Activated CD8-positive, alpha-beta memory T cell treated with anti-CD3 and anti-CD28 coated beads, Interleukin-2, amount 50 U/mL, for 48 hours (primary cell): ENCODE data around the gene PAQR7.

ENCODE experiments used
- DNase-seq: peaks from one replicate; pipeline ENCODE4 v3.0.0-alpha.2; 2020

PAQR7 gene

DNA sequence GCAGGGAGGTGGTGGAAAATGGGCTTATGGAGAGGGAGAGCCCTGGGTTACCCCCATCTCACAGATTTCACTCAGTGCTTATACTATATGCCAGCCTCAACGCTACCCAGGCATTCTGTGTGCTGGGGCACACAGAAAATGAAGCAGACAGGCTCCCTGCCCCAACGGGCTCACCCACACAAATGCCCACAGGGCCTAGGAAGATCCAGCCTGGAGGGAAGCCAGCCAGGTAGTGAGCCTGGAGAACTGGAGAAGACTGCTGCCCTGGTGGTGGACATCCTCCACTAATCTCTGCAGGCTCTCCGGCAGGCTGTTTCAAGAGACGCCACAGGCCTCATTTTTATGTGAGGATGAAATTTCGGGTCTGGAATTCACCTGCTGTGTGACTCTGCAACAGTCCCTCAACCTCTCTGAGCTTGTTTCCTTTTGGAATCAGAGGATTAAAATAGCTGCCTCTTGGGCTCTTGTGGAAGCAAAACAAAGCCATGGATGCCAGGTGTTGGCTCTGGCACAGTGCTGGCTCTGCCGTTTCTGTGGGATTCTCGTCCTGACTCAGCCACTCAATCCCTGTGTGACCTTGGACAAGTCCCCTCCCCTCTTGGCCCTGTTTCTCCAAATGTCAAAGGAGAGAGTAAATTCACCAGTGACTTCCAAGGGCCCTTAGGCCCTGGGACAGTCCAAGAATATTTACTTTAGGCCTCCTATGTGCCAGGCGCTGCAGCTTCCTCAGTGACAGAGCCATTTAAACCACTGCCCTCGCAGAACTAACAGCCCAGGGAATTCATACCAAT, 3.6 kb downstream of the PAQR7 start:
- DNase-seq, result no peak

DNA sequence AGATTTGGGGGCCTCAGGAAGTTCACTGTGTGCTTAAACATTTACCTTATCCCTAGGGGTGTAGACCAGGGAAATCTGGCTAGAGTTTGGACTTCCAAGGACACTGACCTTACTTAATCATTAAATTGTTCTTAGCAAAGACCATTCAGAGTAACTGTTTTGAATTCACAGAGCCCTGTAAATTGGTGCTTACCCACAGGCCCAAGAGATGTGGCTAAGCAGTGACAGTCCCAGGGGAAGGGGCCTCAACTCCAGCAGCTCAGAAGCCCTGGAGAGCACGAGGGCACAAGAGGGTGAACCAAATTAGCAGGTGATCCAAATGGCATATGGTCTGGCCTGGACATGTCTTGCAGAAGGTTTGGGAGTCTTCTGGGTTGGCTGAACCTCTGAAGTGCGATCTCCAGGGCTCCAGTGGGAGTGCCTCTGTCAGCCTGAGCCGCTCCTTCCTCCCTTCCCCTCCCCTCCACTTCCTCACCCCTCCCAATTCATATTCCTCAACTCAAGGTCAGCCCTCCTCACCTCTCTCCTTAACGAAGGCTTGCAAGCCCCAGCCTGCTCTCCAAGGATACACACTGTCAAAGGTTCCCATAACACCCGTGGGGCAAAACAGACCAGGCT, 4.3 kb downstream of the PAQR7 start:
- DNase-seq, result no peak

DNA sequence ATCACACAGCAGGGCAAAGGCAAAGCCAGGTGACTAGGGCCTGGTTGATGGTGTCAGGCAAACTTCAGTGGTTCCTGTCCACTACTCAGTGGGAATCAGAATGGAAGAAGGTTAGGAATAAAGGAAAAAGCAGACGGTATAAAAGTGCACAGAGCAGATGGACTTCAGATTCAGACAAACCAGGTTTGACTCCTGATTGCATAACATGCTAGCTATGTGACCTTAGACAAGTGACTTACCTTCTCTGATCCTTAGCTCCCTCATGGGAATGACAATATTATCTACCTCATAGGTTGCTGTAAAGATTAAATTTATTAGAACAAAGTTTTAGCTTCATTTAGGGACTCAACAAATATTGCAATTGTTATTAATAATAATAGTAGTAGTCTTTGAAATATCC, 4.9 kb downstream of the PAQR7 start:
- DNase-seq, result no peak

DNA sequence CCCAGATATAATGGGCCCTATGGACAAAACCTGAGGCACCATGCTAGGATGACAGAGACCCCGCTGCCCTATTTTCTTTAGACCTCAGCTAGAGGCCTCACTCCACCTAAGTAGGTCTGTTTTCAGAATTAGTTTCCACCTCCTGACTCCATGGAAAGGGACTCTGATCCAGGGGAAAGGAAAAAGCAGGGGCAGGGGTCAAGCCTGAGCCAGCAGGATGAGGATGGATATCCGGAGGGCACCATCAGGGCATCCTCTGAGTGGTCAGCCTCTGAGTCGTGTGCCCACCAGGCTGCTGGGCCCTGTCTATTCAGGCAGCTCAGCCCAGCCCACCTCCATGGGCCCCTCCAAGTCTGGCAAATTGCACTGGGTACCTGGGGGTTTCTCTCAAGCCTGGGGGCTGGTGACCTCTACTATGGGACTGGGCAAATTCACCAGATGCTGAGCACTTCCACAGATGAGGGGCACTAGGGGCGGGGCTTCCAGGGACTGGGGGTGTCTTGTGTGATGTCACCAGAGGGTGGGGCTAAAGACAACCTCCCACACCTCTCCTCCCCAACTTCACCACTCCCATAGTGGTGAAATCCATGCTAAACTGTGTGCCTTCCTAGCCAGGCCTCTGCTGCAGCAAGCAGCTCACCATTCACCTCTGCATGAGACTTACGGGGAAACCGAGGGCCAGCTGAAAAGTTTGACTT, 5.5 kb downstream of the PAQR7 start:
- DNase-seq, result no peak

GRCh38 chr1:25867210-25867991, 8.1 kb downstream of the PAQR7 start:
- DNase-seq, result no peak

- DNase-seq, result no peak
These were observed 9.2 kb downstream of the PAQR7 start for GRCh38 chr1:25866288-25866687.

GRCh38 chr1:25864434-25864833, 11.1 kb downstream of the PAQR7 start:
- DNase-seq, result no peak

DNA sequence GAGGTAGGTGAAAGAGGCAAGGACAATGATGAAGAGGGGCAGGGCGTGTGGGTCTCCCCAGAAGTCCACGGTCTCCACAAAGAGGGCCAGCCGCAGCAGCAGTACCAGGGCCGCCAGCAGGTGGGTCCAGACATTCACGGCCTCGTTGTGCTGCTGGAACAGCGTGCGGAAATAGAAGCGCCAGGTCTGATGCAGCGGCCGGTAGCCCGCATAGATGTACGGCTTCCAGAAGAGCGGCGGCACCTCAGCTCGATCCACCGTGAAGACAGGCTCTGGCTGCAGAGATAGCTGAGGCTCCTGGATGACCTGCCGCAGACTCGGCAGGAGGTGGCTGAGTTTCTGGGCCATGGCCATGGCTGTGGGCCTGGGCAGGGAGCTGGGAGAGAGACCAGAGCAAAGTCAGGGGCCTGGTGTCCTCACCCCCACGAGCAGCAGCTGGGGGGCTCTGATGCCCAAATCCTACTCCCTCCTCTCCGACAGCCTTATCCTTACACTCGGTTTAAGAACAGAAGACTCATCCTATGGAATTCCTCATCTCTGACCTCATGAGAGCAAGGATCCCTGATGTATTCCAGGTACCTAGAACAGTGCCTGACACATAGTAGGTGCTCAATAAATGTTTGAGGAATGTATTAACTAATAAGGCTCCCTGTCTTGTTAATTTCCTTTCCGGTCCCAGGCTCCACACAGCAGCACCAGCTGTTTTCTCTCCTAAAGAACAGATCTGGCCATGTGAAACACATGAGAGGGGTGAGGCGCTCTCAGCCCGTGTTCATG, 11.8 kb downstream of the PAQR7 start:
- DNase-seq, result peak; percentile 32

DNA sequence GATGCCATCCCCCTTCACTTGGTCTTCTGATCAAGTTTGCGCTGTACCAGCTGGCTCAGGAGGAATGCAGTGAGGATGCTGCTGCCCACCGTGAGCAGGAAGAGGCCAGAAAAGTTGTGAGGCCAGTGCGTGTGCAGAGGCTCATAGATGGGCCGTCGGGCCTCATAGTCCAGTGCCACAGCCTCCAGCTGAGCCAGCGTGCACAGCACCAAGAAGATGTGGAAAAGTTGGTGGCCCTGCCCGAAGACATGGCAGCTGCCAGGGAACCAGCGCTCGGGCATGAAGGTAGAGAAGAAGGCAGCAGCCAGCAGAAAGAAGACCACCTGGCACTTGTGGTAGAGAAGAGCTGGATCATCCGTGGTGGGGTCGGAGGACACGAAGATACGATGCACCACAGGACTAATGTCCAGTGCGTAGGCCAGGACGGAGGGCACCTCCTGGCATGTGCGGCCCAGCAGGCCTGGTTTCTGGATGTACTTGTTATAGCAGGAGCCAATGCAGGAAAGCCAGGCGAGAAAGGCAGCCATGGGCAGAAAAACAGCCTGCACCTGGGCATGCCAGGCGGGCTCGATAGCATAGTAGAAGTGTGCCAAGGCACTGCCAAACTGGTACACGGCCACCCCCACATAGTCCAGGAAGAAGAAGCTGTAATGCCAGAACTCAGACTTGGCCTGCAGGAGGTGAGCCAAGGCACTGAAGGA, 12.6 kb downstream of the PAQR7 start:
- peak; percentile 30 for DNase-seq

DNA sequence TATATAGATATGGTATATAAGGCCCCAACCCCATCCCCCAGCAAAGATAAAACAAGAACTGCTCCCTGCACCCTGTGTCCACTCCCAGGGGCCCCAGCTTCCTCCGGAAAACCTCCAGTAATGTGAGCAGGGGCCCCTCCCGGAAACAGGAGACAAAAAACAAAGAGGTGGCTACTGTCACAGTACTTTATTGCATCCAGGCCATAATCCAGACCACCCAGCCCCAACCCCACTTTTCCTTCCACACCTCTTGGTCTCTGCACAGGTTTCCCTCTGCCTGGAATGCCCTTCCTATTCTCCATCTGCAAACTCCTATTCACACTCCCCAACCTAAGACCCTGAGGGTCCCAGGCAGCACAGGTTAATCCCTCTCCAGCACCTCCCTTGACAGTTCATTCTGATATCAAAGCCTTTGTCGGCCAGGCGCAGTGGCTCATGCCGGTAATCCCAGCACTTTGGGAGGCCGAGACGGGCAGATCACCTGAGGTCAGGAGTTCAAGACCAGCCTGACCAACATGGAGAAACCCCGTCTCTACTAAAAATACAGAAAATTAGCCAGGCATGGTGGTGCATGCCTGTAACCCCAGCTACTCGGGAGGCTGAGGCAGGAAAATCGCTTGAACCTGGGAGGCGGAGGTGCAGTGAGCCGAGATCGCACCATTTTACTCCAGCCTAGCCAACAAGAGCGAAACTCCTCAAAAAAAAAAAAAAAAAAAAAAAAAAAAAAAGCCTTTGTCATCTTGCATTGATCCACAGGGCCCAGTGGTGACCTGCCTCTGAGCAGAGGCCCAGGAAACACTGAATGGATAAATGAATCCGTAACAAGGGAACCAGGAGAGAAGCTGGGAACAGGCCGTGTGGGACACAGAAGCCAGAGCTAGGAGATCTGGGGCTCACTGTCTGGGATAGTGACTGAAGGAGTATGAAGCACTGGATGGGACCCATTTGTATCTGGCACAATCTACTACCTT, 13.9 kb downstream of the PAQR7 start:
- DNase-seq, result peak; percentile 38

DNA sequence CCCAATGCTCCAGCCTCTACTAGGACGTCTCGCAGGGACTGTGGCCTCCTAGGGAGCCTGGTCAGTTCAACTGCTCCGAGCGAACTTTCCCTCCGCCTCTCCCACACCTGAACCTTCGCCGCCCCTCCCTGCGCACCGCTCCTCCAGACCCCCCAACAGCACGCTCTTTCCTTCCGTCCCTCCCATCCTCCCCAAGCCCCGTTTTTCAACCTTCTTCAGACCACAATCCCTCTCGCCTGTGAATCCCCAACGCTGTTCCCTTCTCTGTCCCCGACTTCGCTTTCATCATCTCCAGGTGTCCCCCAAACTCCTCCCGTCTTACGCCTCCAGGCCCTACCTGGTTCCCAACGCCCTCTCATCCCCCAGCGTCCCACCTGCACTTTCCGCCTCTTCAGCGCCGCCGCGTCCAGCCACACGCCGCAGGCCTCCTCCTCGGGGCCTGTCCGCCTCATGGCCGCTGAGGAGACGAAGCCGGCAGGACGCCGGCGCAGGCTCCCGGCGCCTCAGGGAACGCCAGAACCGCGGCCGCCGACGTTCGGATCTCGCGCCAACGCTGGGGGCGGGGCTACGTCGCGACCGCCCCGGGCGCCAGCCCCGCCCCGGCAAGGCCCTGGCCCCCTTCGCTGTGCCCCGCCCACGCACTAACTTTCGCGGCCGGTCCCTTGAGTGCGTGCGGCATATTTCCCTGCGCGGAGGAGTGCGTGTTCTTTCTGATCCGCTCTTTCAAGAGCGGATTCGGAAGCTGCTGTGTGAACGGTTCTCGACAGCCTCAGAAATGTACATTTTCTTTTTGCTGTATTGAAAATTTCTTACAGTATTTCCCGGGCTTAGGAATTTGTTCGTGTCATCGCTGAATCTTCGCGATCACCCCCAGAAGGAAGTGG, 16.4 kb downstream of the PAQR7 start, which contains the start of gene AUNIP:
AUNIP (minus strand) TSS at position 552 of the 884 bp plus-strand sequence; CDS start at position 452, 100 bp downstream.
- peak; percentile 97 for DNase-seq

DNA sequence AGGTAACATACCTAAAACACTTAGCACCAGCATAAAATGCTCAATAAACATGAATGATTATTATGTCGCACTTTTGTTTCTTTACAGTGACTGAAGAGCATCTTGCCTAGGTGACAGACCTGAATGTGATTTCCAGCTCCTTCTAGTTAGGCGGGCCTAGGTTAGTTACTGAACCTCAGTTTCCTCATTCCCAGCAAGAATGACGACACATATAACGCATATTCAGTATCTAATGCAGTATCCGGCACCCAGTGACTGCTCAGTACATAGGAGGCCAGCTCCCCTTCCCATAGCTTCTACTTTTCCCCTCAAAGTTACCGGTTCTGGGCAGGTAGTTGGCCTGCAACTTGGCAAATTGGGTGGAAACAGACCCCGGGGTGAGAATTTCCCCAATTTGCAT, 17.0 kb downstream of the PAQR7 start:
- DNase-seq, result no peak

- no peak for DNase-seq
These were observed 18.7 kb downstream of the PAQR7 start for GRCh38 chr1:25856856-25857255.

DNA sequence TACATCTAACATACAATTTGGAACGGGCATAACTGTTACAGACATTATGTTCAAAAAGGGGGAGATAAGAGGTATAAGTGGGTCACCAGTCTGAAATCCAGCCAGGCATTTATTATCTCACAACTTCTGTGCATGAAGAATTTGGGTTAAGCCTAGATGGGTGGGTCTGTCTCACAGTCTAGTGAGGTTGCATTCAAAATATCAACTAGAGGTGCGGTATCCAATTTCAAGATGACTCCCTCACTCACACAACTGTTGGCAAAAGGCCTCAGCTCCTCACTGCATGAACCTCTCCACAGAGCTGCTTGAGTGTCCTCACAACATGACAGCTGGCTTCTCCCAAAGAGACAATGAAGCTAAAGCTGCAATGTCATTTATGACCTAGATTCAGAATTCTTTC, 21.0 kb downstream of the PAQR7 start:
- no peak for DNase-seq

GRCh38 chr1:25848531-25848930, 27.0 kb downstream of the PAQR7 start:
- DNase-seq, result no peak

GRCh38 chr1:25847929-25848328, 27.6 kb downstream of the PAQR7 start:
- DNase-seq, result no peak

- no peak for DNase-seq
These were observed 29.8 kb downstream of the PAQR7 start for GRCh38 chr1:25845664-25846063.

DNA sequence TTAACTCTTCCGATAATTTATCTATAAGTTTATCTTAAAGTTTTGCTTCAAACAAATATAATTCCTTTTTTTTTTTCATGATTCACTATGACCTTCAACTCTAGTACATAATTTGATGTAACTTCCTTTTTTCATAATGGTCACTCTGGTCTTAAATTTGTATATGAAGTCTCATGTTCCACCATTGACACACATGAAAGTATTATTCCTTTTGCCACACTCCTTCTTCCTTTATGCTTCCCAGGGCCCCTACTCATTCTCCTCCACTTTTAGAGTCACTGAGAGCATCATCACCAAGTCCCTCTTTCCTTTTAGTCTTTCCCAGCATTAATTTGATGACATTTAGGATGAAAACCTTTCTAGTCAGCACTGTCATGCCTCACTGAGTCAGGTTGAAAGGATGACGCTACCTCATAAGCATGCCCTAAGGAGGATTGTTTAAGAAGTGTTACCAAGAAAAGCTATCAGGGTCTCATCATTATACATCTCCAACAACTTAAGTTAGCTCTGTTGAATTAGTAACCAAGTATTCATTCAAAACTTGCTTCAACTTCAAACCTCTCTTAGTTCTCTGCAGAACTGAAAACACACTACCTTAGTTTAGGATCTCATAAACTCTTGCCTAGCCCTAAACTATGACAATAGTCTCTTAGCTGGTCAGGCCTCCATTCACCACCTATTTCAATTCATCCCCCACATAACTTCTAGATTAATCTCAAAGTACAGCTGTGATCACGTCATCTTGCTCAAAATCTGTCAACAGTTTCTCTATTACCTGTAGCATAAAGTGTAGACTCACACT, 30.8 kb downstream of the PAQR7 start:
- DNase-seq, result no peak
